Parathyroid adenoma (tissue), 2 donors: ENCODE results near the gene KRT31.

Source experiments
- H2AFZ ChIP-seq: fragments of 300-600 bp; sonication (generic); one replicate; pipeline ENCODE4 v1.7.0; 2017; ENCODE audit warnings: antibody characterized with exemption, mild to moderate bottlenecking
- H3K27ac ChIP-seq: fragments of 300-600 bp; sonication (generic); one replicate; pipeline ENCODE4 v1.7.0; 2017
- H3K27me3 ChIP-seq: fragments of 300-600 bp; sonication (generic); one replicate; pipeline ENCODE4 v1.7.0; 2017; ENCODE audit warnings: low read length; ENCODE audit not compliant: control insufficient read depth, insufficient read depth
- H3K36me3 ChIP-seq: fragments of 300-600 bp; sonication (generic); one replicate; pipeline ENCODE4 v1.7.0; 2017; ENCODE audit warnings: low read length; ENCODE audit not compliant: control insufficient read depth, insufficient read depth
- H3K4me1 ChIP-seq: fragments of 300-600 bp; sonication (generic); one replicate; pipeline ENCODE4 v1.7.0; 2017; ENCODE audit warnings: control low read depth
- H3K4me2 ChIP-seq: fragments of 300-600 bp; sonication (generic); one replicate; pipeline ENCODE4 v1.7.0; 2017; ENCODE audit warnings: low read length
- H3K4me3 ChIP-seq: fragments of 300-600 bp; sonication (generic); one replicate; pipeline ENCODE4 v1.7.0; 2017; ENCODE audit warnings: low read depth, low read length
- H3K79me2 ChIP-seq: fragments of 300-600 bp; sonication (generic); one replicate; pipeline ENCODE4 v1.7.0; 2017; ENCODE audit warnings: control low read depth
- H3K9ac ChIP-seq: fragments of 300-600 bp; sonication (generic); one replicate; pipeline ENCODE4 v1.7.0; 2017; ENCODE audit warnings: mild to moderate bottlenecking
- H3K9me3 ChIP-seq: fragments of 300-600 bp; sonication (generic); one replicate; pipeline ENCODE4 v1.7.0; 2017; ENCODE audit warnings: low read length; ENCODE audit not compliant: control insufficient read depth
- CTCF ChIP-seq: fragments of 300-600 bp; sonication (generic); IDR thresholded peaks from one replicate; pipeline ENCODE4 v1.7.0; 2017; ENCODE audit warnings: antibody characterized with exemption, mild to moderate bottlenecking
- donor health status: primary hyperparathyroidism.

KRT31 gene

GRCh38 chr17:41411072-41411840, 13.8 kb upstream of the KRT31 start:
- no peaks in the 10 kb centered on the region for H3K9me3 ChIP-seq
- no peaks in the 10 kb centered on the region for H3K79me2 ChIP-seq
- no peaks in the 10 kb centered on the region for H3K27me3 ChIP-seq
- H3K27ac ChIP-seq: no peak overlapping the region
- no peak overlapping the region for H3K4me3 ChIP-seq
- no peak overlapping the region for H3K9ac ChIP-seq
- no peak overlapping the region for H3K4me2 ChIP-seq
- no peaks in the 10 kb centered on the region for H3K4me1 ChIP-seq
- H2AFZ ChIP-seq: no peak overlapping the region
- TF ChIP-seq CTCF: no peak
- H3K36me3 ChIP-seq: no peaks in the 10 kb centered on the region

- H3K4me2 ChIP-seq: no peak overlapping the region
- H3K9ac ChIP-seq: no peak overlapping the region
Observed at GRCh38 chr17:41407226-41407625, 9.8 kb upstream of the KRT31 start.

GRCh38 chr17:41406205-41406604, 8.8 kb upstream of the KRT31 start:
- no peak overlapping the region for H3K4me2 ChIP-seq
- no peaks in the 10 kb centered on the region for H3K9me3 ChIP-seq
- no peaks in the 10 kb centered on the region for H3K79me2 ChIP-seq
- no peaks in the 10 kb centered on the region for H3K36me3 ChIP-seq
- H3K4me1 ChIP-seq: no peaks in the 10 kb centered on the region
- no peak overlapping the region for H2AFZ ChIP-seq
- no peak overlapping the region for H3K9ac ChIP-seq
- no peaks in the 10 kb centered on the region for H3K27me3 ChIP-seq
- no peak overlapping the region for H3K4me3 ChIP-seq
- TF ChIP-seq CTCF: no peak
- no peak overlapping the region for H3K27ac ChIP-seq

More at GRCh38 chr17:41407226-41407625, 9.8 kb upstream of the KRT31 start:
- no peak overlapping the region for H3K4me3 ChIP-seq
- no peaks in the 10 kb centered on the region for H3K9me3 ChIP-seq
- no peak for TF ChIP-seq CTCF
- H3K27ac ChIP-seq: no peak overlapping the region
- no peak overlapping the region for H2AFZ ChIP-seq
- no peaks in the 10 kb centered on the region for H3K36me3 ChIP-seq
- no peaks in the 10 kb centered on the region for H3K79me2 ChIP-seq
- H3K4me1 ChIP-seq: no peaks in the 10 kb centered on the region
- H3K27me3 ChIP-seq: no peaks in the 10 kb centered on the region

GRCh38 chr17:41404024-41404671, 6.7 kb upstream of the KRT31 start:
- Histone ChIP-seq H3K9ac (no peak overlapping the region), H3K36me3 (no peaks in the 10 kb centered on the region), H3K4me3 (no peak overlapping the region), H3K79me2 (no peaks in the 10 kb centered on the region), H3K27me3 (no peaks in the 10 kb centered on the region), H3K4me2 (no peak overlapping the region), H3K27ac (no peak overlapping the region), H2AFZ (no peak overlapping the region), H3K9me3 (no peaks in the 10 kb centered on the region), H3K4me1 (no peaks in the 10 kb centered on the region)
- TF ChIP-seq CTCF: no peak
